Mesodermal cell (in vitro differentiated cells): ENCODE results near the gene MYH15.

Experiments
- H3K27ac ChIP-seq: 2 replicates; pipeline ENCODE4 v1.7.0; 2013; ENCODE audit warnings: mild to moderate bottlenecking, low read depth, low read length, moderate library complexity; ENCODE audit not compliant: severe bottlenecking
- H3K36me3 ChIP-seq: 2 replicates; pipeline ENCODE4 v1.7.1; 2013; ENCODE audit warnings: mild to moderate bottlenecking, low read length, moderate library complexity; ENCODE audit not compliant: control insufficient read depth, insufficient read depth
- H3K4me1 ChIP-seq: one replicate; pipeline ENCODE4 v1.7.1; 2013; ENCODE audit warnings: mild to moderate bottlenecking, low read length; ENCODE audit not compliant: insufficient read depth, control insufficient read depth, poor library complexity, severe bottlenecking
- H3K4me3 ChIP-seq: 2 replicates; pipeline ENCODE4 v1.7.0; 2013; ENCODE audit warnings: low read length, control low read depth, mild to moderate bottlenecking; ENCODE audit not compliant: insufficient read depth, poor library complexity, severe bottlenecking; ENCODE audit errors: extremely low read depth
- H3K9me3 ChIP-seq: 2 replicates; pipeline ENCODE4 v1.7.1; 2013; ENCODE audit warnings: mild to moderate bottlenecking, low read length, moderate library complexity; ENCODE audit not compliant: control insufficient read depth
- WGBS, 2 experiments: methylation state at CpG; one replicate each; pipeline ENCODE4 v1.1.5; 2013; ENCODE audit warnings: missing lambda C conversion rate in 2 of 2; ENCODE audit not compliant: insufficient coverage in 2 of 2; 5-methylcytosine and 5-hydroxymethylcytosine counted together

MYH15 gene

DNA sequence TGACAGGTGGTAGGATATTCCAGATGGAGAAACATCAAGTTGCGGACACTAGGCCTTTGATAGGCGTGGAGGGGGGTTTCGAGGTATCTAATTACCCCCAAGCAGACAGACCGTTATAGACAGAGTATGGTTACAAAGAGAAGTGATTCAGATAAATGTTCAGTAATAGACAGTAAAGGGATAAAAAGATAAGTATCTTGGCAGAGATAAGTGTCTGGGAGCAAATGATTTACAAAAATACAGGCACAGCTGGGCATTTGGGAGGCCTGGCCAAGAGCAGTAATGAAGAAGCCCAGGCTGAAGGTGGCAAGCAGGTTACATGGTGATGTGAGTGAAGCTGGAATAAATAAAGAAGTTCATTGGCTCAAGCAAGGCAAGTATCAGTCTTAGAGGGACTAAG, 659 bp upstream of the MYH15 start:
- Histone ChIP-seq H3K4me1 (no peaks in the 10 kb centered on the region), H3K27ac (no peak overlapping the region), H3K36me3 (no peaks in the 10 kb centered on the region), H3K4me3 (no peak overlapping the region), H3K9me3 (no peaks in the 10 kb centered on the region)
- WGBS, 2 experiments: 97 to 100% methylated on average over 1 to 3 of the region's 4 CpGs

DNA sequence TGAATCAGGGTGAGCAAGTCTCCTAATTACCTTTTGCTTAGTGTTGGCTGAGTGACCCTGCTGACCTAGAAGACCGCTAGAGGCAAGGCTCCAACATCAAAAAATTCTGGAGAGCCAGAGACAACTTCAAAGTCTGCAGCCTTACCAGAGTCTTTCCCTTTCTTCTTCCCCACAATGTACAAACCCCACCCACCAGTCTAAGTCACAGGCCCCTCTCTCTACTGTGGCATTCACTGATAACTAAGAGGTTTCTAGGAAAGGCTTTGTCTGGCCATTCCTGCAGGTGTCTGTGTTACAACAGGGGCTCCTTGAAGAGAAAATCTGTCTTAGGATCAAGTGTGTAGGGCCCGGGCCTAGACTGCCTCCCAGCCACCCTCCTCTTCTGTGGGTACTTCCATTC, 525 bp downstream of the MYH15 start:
- no peaks in the 10 kb centered on the region for H3K9me3 ChIP-seq
- no peaks in the 10 kb centered on the region for H3K4me1 ChIP-seq
- H3K36me3 ChIP-seq: no peaks in the 10 kb centered on the region
- no peak overlapping the region for H3K4me3 ChIP-seq
- WGBS, 2 experiments: 84 to 100% methylated on average over 1 to 2 of the region's 2 CpGs
- no peak overlapping the region for H3K27ac ChIP-seq

DNA sequence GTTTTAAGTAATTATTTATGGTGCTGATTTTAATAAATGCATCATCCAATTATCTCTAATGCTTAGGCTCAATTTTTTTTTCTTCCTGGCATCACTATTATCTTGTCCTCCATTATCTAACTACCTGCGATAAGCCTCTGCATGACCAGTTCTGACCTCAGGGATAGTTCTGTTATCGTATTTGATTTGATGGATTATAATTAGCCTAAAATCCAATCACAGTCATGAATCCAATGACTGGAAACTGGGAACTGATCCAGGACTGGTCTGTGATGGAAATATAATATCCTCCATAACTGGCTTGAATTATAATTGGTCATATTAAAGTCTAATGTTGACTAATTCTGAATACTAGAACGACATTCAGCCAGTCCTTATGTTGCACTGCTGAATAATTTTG, 1.1 kb downstream of the MYH15 start:
- no peak overlapping the region for H3K27ac ChIP-seq
- no peak overlapping the region for H3K4me3 ChIP-seq
- H3K9me3 ChIP-seq: no peaks in the 10 kb centered on the region
- no CpG with 5 or more reads among the region's 3 CpGs for WGBS, 2 experiments
- H3K4me1 ChIP-seq: no peaks in the 10 kb centered on the region
- H3K36me3 ChIP-seq: no peaks in the 10 kb centered on the region

DNA sequence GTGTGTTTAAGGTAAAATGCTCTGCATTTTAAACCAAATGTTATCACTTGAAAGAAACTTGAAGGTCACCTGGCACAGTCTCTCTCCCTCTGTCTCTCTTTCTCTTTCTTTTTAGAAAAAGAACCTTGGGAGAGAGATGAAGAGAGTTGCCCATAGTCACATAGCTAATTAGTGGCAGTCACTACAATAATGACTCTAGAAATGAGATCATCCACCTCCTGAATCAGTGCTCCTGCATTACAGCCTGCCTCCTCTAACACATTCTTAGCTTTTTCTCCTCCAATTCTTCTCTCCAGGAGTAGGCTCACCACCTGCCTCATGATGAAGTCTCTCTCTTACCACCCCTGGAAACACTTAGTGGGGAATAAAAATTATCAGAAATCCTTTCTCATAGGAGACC, 2.5 kb downstream of the MYH15 start:
- Histone ChIP-seq H3K4me3 (no peak overlapping the region), H3K27ac (no peak overlapping the region), H3K9me3 (no peaks in the 10 kb centered on the region), H3K36me3 (no peaks in the 10 kb centered on the region), H3K4me1 (no peaks in the 10 kb centered on the region)

DNA sequence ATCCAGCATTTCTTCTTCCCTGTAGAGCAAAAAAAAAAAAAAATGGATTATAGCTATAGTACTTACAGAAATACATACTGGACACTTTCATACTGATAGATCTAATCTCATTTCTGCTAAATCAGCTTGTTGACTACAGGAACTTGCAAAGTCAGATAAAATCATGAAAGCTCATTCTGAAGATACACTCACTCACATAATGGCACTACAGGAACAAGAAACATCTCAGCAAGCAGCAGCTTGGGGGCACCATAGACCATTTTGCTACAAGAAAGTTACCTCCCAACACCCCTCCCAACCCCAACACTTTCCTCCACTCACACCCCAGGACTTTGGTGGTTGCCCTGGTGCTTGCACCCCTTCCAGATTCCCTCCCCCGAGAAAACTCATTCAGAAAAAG, 4.6 kb downstream of the MYH15 start:
- no peak overlapping the region for H3K4me3 ChIP-seq
- H3K27ac ChIP-seq: no peak overlapping the region
- no peaks in the 10 kb centered on the region for H3K9me3 ChIP-seq
- no peaks in the 10 kb centered on the region for H3K36me3 ChIP-seq
- no CpG with 5 or more reads among the region's 1 CpG for WGBS, 2 experiments
- H3K4me1 ChIP-seq: no peaks in the 10 kb centered on the region

DNA sequence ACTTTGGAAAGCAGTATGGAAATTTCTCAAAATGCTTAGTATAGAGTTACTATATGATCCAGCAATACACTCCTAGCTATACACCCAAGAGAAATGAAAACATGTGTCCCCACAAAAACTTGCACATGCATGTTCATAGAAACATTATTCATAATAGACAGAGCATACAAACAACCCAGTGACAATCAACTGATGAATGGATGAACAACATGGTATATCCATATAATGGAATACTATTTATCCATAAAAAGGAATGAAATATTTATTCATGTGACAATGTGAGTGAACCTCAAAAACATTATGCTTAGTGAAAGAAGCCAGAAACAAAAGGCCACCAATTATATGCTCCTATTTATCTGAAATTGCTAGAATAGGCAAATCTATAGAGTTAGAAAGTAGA, 6.7 kb downstream of the MYH15 start:
- peaks cover 4% of the 10 kb centered on the region for H3K4me1 ChIP-seq
- H3K27ac ChIP-seq: no peak overlapping the region
- no peaks in the 10 kb centered on the region for H3K9me3 ChIP-seq
- H3K36me3 ChIP-seq: no peaks in the 10 kb centered on the region
- H3K4me3 ChIP-seq: no peak overlapping the region

DNA sequence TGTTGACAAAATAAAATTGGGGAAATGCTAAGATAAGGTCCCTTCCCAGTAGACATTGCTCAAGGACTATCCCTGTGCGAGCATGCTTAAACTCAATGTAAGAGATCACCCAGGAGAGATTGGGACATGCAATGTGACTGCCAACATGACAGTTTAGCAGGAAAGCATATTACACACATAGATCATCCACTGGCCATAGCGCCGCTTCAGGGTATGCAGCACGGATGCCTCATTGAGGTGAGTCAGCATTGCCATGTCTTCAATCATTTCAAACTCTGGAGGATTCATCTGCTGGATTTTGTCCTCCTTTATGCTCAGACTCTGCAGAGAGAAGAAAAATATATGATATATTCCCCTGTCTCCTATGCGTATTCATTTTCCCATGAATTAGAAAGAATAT, 8.9 kb downstream of the MYH15 start:
- 84 to 86% methylated on average over 3 to 4 of the region's 5 CpGs for WGBS, 2 experiments
- H3K4me3 ChIP-seq: no peak overlapping the region
- no peaks in the 10 kb centered on the region for H3K36me3 ChIP-seq
- H3K9me3 ChIP-seq: no peaks in the 10 kb centered on the region
- H3K27ac ChIP-seq: no peak overlapping the region
- H3K4me1 ChIP-seq: peaks cover 4% of the 10 kb centered on the region

DNA sequence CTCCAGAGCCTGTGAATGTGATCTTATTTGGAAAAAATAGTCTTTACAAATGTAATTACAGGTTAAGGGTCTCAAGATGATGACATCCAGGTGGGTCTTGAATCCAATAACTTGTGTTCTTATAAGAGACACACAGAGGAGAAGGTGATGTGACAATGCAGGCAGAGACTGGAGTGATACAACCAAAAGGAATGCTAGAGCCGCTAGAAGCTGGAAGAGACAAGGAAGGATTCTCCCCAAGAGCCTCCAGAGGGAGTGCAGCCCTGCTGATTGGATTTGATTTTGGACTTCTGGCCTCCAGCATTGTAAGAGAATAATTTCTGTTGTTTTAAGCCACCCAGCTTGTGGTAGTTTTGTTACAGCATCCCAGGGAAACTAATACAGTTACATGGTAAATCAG, 9.7 kb downstream of the MYH15 start:
- no peaks in the 10 kb centered on the region for H3K36me3 ChIP-seq
- no peak overlapping the region for H3K4me3 ChIP-seq
- peaks cover 4% of the 10 kb centered on the region for H3K4me1 ChIP-seq
- no peaks in the 10 kb centered on the region for H3K9me3 ChIP-seq
- H3K27ac ChIP-seq: no peak overlapping the region
- WGBS, 2 experiments: 63 to 80% methylated on average over 1 of the region's 1 CpG

DNA sequence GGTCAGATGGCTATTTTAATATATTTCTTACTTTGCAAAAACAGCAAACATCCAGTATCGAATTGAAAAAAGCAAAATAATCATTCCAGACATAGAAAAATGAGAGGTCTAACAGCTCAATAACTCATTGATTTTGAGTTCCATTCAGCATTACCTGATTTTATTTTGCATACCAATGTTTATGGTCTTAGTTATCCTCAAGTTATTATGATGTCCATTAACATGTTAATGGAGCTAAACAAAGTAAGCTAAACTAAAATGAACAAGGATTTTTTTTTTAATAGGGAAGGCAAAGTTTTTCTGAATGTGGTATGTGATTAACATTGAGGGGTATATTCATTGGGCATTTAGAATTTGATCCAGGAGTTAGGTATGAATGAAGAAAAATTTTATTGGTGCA, 13.1 kb downstream of the MYH15 start:
- Histone ChIP-seq H3K36me3 (no peaks in the 10 kb centered on the region), H3K4me1 (peaks cover 4% of the 10 kb centered on the region), H3K27ac (no peak overlapping the region), H3K9me3 (no peaks in the 10 kb centered on the region), H3K4me3 (no peak overlapping the region)
- 100% methylated on average over 1 of the region's 1 CpG; no CpG with 5 or more reads in 1 of the 2 experiments for WGBS, 2 experiments

DNA sequence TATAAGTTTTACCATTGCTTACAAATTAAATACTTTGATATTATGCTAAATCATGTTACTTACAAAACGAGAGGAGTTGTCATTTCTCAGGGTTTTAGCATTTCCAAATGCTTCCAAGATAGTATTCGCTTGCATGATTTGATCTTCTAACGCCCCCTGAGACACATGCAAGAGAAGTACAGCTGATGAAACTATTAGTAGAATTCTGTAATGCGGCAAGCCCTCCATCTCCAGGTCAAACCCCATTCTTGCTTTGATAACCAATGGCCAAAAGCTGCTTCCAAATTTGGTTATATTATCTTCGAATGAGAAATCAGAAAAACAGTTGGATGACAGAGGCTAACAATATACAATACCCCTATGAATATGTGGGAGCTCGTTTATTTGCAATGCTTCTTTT, 14.7 kb downstream of the MYH15 start:
- Histone ChIP-seq H3K27ac (no peak overlapping the region), H3K9me3 (no peaks in the 10 kb centered on the region), H3K4me3 (no peak overlapping the region), H3K4me1 (peaks cover 4% of the 10 kb centered on the region), H3K36me3 (no peaks in the 10 kb centered on the region)
- WGBS, 2 experiments: 94 to 100% methylated on average over 1 to 3 of the region's 6 CpGs

DNA sequence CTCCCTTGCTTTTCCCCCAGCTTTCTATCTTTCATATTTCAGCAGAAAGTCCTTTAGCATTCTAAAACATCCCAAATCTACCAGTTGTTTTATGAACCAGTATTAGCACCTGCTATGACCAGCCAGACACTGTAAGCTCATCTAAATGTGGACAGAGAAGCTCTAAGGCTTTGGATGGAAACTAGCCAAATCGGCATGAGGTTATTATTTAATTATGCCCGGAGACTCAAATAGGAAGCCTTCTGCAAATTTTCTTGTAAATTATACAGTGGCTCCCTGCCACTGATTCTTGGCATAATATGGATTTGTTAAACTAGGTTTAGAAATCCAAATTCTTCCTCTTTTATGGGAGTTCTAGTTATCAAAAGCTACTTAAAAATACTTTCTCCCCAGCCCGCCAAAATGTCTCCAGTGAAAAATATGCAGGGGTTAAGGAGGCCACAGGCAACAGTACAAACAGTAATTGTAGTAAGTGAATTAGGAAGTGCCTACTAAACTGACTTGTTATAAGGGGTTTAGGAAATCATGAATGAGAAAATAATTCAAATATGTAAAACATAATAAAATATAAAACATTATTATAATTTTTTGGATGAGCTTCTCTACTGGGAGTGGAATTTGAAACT, 15.4 kb downstream of the MYH15 start:
- no CpG with 5 or more reads among the region's 3 CpGs for WGBS, 2 experiments
- H3K27ac ChIP-seq: no peak overlapping the region

More for the DNA sequence above, 15.4 kb downstream of the MYH15 start:
- no peaks in the 10 kb centered on the region for H3K36me3 ChIP-seq
- no peaks in the 10 kb centered on the region for H3K4me1 ChIP-seq
- no peaks in the 10 kb centered on the region for H3K9me3 ChIP-seq
- no peak overlapping the region for H3K4me3 ChIP-seq
